ENCODE data around the gene ZFHX3.

ZFHX3 gene

GRCh38 chr16:72800524-72801161 is 247.3 kb downstream of the ZFHX3 start:
- DNase-seq (ENCODE audit: low spot score) = no peak

DNA sequence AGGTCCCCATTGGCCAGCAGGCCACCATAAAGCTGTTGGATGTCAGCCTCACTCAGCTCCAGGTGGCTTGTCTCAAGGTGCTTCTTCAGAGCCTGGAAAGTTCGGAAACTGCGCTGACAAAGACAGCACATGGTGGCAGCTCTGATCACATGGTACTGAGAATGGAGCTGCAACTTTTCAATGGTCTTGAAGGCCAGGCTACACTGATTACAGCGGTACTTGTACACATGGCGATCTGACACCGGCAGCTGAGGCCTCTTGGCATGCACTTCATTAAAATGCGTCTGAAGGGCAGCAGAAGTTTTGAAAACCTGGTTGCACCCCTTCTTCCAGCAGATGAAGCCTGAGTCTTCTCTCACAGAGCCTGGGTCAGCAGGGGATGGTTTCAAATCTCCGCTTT is 249.7 kb downstream of the ZFHX3 start:
- no peak for DNase-seq (ENCODE audit: low spot score)

DNA sequence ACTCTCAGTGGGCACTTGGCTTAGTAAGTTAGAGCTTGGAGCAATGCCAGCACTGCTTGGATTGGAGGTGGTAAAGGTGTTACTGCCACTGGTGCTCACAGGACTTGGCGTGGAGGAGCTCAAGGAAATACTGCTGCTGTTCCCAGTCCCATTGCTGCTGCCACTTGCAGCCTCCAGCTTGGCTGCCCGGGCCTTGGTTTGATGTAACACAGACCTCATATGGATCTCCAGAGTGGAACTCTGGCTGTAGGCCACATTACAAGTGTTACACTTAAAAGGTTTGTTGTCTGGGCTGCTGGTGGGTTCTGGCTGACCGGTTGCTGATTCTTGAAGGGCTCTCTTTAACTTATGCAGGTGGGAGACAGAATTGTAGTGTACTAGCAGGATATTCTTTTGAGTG is 250.3 kb downstream of the ZFHX3 start:
- no peak for DNase-seq (ENCODE audit: low spot score)

DNA sequence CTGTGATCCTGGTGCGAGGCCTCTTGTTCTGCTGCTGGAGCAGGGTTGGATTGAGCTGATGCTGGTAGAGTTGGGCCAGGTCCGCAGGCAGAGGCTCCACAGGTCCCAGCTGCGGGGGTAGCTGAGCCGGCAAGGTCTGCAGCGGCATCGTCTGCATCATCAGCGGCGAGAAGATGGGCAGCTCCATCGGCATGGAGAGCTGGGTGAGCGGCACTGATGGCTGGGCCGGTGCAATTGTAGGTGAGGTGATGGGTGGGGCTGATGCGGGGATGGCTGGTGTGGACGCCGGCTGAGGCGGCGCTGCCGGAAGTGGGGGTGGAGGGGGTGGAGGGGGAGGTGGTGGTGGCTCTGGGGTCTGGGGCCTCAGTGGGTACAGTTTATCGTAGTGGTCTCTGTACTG is 251.7 kb downstream of the ZFHX3 start:
- no peak for DNase-seq (ENCODE audit: low spot score)

- no peak for DNase-seq (ENCODE audit: low spot score)
Measured at GRCh38 chr16:72794986-72795385, 252.9 kb downstream of the ZFHX3 start.

- DNase-seq (ENCODE audit: low spot score) = no peak
Measured at GRCh38 chr16:72794319-72794718, 253.6 kb downstream of the ZFHX3 start.

DNA sequence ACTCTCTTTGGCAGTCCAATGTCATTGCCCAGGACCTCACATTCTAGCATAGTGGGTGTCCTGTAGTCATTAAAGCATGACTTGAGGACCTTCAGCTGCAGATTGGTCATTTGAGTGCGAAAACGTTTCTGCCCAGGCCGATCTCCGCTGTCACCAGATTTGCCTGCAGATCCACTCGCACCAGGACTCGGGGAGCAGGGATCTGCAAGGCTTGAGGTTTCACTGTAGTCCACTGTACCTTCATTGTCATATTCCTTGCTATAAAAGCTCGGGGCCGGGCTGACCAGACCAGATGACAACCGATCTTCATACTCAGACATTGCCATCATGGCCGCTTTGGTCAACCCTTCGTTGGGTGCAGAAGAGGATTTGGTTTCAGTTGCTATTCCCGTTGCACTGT is 254.2 kb downstream of the ZFHX3 start:
- no peak for DNase-seq (ENCODE audit: low spot score)

- DNase-seq (ENCODE audit: low spot score) = no peak
Measured at GRCh38 chr16:72793017-72793416, 254.9 kb downstream of the ZFHX3 start.

DNA sequence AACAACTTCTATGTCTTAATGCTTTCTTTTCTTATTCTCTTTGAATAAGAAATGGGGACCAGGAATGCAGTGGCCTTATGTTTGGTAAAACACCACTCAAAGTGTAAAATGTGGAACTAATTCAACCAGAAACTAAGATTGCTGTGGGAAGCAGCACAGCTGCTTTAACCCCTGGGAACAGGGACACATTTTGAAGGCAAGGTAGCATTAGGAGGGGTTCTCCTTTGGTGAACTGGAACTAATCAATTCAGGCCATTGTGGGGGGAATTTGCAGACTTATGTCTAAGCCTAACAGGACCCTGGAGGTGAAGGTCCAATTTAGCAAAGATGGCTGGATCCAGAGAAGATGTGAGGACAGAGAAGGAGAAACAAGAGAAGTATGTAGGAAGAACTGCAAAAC is 256.1 kb downstream of the ZFHX3 start:
- DNase-seq (ENCODE audit: low spot score) = no peak

GRCh38 chr16:72789921-72790320 is 258.0 kb downstream of the ZFHX3 start:
- DNase-seq (ENCODE audit: low spot score) = no peak

- no peak for DNase-seq (ENCODE audit: low spot score)
Measured at GRCh38 chr16:72789465-72789864, 258.5 kb downstream of the ZFHX3 start.

DNA sequence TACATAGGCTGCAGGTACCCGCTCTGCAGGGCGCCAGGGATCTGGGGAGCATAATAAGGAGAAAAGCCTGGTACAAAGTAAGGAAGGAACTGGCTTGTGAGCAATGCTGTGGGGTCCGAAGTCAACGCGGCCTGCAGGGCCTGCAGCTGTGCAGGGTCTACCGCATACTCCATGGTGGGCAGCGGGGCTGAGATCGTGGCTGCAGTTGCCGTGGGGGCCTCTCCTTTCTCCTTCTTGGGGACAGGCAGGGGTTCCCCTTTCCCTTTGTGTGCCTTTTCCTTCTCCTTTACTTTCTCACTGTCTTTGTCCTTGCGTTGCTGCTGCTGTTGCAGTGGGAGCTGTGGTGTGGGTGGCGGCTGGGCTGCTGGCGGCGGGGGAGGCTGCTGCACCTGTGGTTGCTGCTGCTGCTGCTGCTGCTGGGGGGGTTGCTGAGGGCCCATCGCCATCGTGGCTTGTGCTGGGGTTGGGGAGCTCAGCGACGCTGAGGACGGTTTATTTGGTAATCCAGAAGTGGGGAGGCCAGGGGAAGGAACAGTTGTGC is 259.6 kb downstream of the ZFHX3 start:
- no peak for DNase-seq (ENCODE audit: low spot score)

DNA sequence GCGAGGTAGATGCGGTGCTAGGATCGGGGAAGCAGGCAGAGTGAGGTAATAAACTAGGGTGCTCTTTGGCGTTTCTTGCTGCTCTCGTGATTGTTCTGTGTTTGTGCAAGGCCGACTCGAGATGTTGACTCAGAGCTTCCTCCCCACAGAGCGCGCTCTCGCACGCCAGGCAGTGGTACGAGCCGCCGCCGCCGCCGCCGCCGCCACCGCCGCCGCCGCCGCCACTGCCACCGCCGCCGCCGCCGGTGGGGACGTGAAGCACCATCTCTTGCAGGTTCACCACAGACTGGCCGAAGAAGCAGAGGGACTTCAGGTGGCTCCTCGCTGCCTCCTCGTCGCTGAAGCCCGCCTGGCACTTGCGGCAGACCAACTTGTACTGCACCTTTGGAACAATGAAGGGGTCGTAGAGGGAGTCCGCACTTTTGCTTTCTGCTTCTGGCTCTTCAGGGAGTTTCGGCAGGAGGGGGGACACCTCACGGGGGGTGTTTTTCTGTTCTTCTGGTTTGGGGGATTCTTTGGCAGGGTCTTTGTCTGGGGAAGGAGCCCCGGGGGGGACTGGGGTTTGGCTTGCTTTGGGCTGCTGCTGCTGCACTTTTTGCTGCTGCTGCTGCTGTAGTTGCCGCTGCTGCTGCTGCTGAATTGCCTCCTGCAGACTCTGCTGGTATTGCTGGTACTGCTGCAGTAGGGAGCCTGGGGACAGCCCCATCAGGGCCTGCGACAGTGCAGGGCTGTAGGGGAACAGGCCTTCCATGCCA is 260.2 kb downstream of the ZFHX3 start:
- no peak for DNase-seq (ENCODE audit: low spot score)

- no peak for DNase-seq (ENCODE audit: low spot score)
Measured at GRCh38 chr16:72787130-72787513, 260.8 kb downstream of the ZFHX3 start.

GRCh38 chr16:72786606-72787005 is 261.3 kb downstream of the ZFHX3 start:
- no peak for DNase-seq (ENCODE audit: low spot score)

GRCh38 chr16:72785886-72786285 is 262.0 kb downstream of the ZFHX3 start:
- no peak for DNase-seq (ENCODE audit: low spot score)

- no peak for DNase-seq (ENCODE audit: low spot score)
Measured at GRCh38 chr16:72785171-72785570, 262.8 kb downstream of the ZFHX3 start.

GRCh38 chr16:72783716-72784318 is 264.1 kb downstream of the ZFHX3 start:
- DNase-seq (ENCODE audit: low spot score) = no peak

- no peak for DNase-seq (ENCODE audit: low spot score)
Measured at GRCh38 chr16:72769876-72770275, 278.1 kb downstream of the ZFHX3 start.

DNA sequence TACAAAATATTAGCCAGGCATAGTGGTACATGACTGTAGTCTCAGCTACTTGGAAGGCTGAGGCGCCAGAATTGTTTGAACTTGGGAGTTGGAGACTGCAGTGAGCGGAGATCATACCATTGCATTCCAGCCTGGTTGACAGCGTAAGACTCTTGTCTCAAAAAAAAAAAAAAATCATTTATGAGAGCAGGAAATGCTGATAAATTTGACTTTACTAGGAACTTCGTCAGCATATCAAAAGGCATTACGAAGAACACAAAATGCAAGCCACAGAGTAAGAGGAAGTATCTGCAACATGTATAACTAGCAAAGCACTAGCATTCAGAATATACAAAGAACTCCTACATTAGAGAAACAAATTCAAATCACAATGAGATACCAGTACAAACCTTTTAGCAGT is 279.3 kb downstream of the ZFHX3 start:
- no peak for DNase-seq (ENCODE audit: low spot score)

DNA sequence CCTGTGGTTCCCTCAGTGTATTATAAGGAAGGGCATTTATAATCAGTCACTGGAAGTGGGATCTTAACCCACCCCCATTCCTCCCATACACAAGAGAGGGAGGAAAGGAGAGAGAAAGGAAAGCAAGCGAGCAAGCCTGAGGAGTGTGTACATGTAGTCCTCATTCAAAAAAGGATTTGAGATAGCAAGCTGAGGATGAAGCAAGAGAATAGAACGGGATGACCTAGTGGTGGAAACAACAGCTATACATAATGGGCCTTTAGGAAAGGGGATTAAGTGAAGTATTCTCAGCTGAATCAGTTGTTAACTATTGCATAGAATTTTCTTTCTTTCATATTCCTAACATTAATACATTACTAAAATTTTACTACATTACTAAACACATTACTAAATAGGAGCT is 281.4 kb downstream of the ZFHX3 start:
- DNase-seq (ENCODE audit: low spot score) = no peak

DNA sequence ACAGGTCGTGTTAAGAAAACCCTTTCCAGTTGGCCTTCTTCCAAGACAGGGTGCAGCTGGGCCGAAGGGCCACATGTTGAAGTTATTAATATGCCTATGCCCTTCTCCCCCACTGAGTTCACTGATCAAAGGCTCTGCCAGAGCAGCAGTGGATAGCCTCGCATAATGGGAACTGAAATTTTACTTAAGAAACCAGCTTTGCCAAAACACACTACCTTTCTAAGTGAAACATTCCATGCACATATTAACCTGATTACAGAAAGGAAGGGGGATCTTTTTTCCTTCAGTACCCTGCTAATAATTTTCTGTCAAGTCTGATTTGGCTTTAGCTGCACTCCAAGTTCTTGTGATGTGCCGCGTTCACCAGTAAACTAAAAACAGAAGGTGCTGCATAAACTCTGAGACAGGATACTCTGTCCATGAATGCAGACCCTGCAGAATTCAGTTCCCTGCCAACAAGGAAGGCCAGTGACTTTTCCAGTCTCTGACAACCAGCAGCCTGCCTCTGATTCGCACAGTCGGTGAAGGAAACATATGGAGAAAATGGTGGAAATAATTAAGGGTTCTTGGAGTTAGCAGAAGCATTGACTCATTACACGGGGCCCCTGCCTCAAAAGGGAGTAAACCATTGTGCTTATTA is 283.8 kb downstream of the ZFHX3 start:
- no peak for DNase-seq (ENCODE audit: low spot score)
